HCT116 (cell line): ENCODE data around the gene ZNF154.

Experiments used
- EZH2 ChIP-seq: fragments of 200-600 bp; sonication (generic); IDR thresholded peaks from 2 replicates; pipeline ENCODE4 v1.6.1; 2017; ENCODE audit warnings: antibody characterized with exemption, mixed run types
- EZH2phosphoT487 ChIP-seq: fragments of 200-600 bp; IDR thresholded peaks from 2 replicates; pipeline ENCODE4 v1.6.1; 2018; ENCODE audit warnings: antibody characterized with exemption, borderline replicate concordance
- POLR2A ChIP-seq: IDR thresholded peaks from 2 replicates; pipeline ENCODE4 v1.7.0; 2011; ENCODE audit warnings: borderline replicate concordance; ENCODE audit not compliant: insufficient read depth, insufficient read length; ENCODE audit errors: extremely low read depth
- POLR2AphosphoS5 ChIP-seq: IDR thresholded peaks from 2 replicates; pipeline ENCODE4 v1.6.1; 2011; ENCODE audit warnings: mild to moderate bottlenecking, low read depth, low read length, moderate library complexity
- RAD21 ChIP-seq: IDR thresholded peaks from 2 replicates; pipeline ENCODE4 v1.6.1; 2012; ENCODE audit warnings: low read depth, mild to moderate bottlenecking
- SIN3A ChIP-seq: IDR thresholded peaks from 2 replicates; pipeline ENCODE4 v1.6.1; 2012; ENCODE audit warnings: low read depth
- SP1 ChIP-seq: IDR thresholded peaks from 2 replicates; pipeline ENCODE4 v1.6.1; 2012; ENCODE audit warnings: low read depth
- SRF ChIP-seq: IDR thresholded peaks from 2 replicates; pipeline ENCODE4 v1.6.1; 2012; ENCODE audit warnings: low read depth
- YY1 ChIP-seq: IDR thresholded peaks from 2 replicates; pipeline ENCODE4 v1.6.1; 2011; ENCODE audit warnings: low read length, low read depth, moderate library complexity, mild to moderate bottlenecking; ENCODE audit not compliant: insufficient replicate concordance; ENCODE audit errors: extremely low read depth
- ZNF274 ChIP-seq: fragments of 200-500 bp; sonication (Bioruptor generic); IDR thresholded peaks from 2 replicates; pipeline ENCODE4 v1.6.1; 2014; ENCODE audit warnings: mild to moderate bottlenecking, low read depth, low read length, inconsistent platforms
- TF ChIP-seq, protein P1 (sequence below), 3 experiments: fragments of 200-600 bp in 1 of 3; sonication (generic) in 1 of 3; IDR thresholded peaks in 2 of 3; conservative IDR thresholded peaks in 1 of 3; 2 replicates each; pipeline ENCODE4 v1.5.1; 2012 to 2017; ENCODE audit warnings: low read depth in 2 of 3, low read length in 2 of 3, antibody characterized with exemption in 1 of 3, borderline replicate concordance in 1 of 3, control low read depth in 1 of 3, mild to moderate bottlenecking in 1 of 3, mixed read lengths in 1 of 3, mixed run types in 1 of 3, moderate library complexity in 1 of 3; ENCODE audit not compliant: insufficient read depth in 1 of 3
- TF ChIP-seq, protein P2 (sequence below): IDR thresholded peaks from 2 replicates; pipeline ENCODE4 v1.6.1; 2012; ENCODE audit warnings: low read depth

DNA sequence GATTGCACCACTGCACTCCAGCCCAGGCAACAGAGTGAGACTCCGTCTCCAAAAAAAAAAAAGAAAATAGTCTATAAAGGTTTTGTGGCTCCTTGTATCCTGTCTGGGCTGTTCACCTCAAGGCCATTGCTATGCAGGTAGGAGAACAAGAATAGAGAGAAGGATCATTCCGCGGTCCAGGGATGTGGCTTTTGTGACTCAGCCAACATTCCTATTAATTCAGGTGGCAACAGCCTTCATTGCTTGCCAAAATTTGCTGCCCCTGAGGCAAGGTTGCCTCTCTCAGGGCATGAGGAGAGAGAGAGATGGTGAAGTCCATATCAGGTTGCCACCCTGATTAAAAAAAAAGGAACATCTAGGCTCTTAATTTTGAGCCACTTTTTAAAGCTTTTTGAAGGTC is 19.3 kb downstream of the ZNF154 start:
- TF ChIP-seq RAD21 (no peak), EZH2 (no peak), POLR2AphosphoS5 (no peak), POLR2A (no peak), SRF (no peak), EZH2phosphoT487 (no peak), SIN3A (no peak), SP1 (no peak), YY1 (no peak), ZNF274 (no peak)
- TF ChIP-seq, protein P1, sequence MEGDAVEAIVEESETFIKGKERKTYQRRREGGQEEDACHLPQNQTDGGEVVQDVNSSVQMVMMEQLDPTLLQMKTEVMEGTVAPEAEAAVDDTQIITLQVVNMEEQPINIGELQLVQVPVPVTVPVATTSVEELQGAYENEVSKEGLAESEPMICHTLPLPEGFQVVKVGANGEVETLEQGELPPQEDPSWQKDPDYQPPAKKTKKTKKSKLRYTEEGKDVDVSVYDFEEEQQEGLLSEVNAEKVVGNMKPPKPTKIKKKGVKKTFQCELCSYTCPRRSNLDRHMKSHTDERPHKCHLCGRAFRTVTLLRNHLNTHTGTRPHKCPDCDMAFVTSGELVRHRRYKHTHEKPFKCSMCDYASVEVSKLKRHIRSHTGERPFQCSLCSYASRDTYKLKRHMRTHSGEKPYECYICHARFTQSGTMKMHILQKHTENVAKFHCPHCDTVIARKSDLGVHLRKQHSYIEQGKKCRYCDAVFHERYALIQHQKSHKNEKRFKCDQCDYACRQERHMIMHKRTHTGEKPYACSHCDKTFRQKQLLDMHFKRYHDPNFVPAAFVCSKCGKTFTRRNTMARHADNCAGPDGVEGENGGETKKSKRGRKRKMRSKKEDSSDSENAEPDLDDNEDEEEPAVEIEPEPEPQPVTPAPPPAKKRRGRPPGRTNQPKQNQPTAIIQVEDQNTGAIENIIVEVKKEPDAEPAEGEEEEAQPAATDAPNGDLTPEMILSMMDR (IDR thresholded peaks at IDR 0.05 in 2 of 3, conservative IDR thresholded peaks at IDR 0.05 in 1 of 3; ENCODE audit: borderline replicate concordance in 1 of 3, insufficient read depth in 1 of 3, low read depth in 2 of 3, low read length in 2 of 3): no peak
- TF ChIP-seq, protein P2, sequence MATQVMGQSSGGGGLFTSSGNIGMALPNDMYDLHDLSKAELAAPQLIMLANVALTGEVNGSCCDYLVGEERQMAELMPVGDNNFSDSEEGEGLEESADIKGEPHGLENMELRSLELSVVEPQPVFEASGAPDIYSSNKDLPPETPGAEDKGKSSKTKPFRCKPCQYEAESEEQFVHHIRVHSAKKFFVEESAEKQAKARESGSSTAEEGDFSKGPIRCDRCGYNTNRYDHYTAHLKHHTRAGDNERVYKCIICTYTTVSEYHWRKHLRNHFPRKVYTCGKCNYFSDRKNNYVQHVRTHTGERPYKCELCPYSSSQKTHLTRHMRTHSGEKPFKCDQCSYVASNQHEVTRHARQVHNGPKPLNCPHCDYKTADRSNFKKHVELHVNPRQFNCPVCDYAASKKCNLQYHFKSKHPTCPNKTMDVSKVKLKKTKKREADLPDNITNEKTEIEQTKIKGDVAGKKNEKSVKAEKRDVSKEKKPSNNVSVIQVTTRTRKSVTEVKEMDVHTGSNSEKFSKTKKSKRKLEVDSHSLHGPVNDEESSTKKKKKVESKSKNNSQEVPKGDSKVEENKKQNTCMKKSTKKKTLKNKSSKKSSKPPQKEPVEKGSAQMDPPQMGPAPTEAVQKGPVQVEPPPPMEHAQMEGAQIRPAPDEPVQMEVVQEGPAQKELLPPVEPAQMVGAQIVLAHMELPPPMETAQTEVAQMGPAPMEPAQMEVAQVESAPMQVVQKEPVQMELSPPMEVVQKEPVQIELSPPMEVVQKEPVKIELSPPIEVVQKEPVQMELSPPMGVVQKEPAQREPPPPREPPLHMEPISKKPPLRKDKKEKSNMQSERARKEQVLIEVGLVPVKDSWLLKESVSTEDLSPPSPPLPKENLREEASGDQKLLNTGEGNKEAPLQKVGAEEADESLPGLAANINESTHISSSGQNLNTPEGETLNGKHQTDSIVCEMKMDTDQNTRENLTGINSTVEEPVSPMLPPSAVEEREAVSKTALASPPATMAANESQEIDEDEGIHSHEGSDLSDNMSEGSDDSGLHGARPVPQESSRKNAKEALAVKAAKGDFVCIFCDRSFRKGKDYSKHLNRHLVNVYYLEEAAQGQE: no peak
